GM12801 (cell line): ENCODE measurements around the gene VPS54.

Experiments
- TF ChIP-seq, protein P1 (sequence below): IDR thresholded peaks from one replicate; pipeline ENCODE4 v1.5.1; 2011; ENCODE audit warnings: control low read depth; ENCODE audit not compliant: insufficient read length; ENCODE audit errors: extremely low read depth

VPS54 gene

DNA sequence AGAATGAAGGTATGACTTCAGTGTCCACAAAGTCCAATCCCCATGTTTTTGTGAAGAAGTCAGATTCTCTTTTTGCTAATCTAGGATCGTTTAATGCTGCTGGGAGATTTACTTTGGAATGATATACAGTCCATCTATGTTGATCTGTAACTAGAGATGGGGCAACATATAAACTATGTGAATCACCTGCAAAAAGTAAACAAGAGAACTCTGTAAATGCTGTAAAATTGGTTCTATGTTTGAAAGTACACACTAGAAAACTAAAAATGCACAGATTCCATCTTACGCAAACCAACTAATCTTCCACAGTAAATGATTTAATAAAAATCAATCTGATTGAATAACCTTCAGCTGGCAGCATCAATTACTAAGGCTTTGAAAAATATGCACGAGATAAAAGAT, 37.5 kb downstream of the VPS54 start:
- TF ChIP-seq, protein P1, sequence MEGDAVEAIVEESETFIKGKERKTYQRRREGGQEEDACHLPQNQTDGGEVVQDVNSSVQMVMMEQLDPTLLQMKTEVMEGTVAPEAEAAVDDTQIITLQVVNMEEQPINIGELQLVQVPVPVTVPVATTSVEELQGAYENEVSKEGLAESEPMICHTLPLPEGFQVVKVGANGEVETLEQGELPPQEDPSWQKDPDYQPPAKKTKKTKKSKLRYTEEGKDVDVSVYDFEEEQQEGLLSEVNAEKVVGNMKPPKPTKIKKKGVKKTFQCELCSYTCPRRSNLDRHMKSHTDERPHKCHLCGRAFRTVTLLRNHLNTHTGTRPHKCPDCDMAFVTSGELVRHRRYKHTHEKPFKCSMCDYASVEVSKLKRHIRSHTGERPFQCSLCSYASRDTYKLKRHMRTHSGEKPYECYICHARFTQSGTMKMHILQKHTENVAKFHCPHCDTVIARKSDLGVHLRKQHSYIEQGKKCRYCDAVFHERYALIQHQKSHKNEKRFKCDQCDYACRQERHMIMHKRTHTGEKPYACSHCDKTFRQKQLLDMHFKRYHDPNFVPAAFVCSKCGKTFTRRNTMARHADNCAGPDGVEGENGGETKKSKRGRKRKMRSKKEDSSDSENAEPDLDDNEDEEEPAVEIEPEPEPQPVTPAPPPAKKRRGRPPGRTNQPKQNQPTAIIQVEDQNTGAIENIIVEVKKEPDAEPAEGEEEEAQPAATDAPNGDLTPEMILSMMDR, result no peak

DNA sequence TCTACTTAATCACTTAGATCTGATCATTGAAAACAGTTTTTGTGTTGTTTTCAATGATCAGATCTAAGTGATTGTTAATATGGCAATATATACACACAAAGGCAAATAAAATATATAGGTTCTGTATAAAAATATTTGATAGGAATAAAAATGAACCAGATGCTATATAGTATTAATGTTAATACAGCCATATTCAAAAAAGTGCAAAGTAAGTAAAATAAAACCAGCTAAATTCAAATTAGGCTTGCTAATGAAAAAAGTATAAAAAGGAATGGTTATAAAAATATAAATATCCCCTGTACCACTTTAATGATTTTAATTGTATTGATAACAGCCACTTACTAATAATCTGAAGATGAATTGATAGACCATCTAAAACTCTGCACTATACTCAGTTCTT, 38.4 kb downstream of the VPS54 start:
- TF ChIP-seq, protein P1, result no peak

DNA sequence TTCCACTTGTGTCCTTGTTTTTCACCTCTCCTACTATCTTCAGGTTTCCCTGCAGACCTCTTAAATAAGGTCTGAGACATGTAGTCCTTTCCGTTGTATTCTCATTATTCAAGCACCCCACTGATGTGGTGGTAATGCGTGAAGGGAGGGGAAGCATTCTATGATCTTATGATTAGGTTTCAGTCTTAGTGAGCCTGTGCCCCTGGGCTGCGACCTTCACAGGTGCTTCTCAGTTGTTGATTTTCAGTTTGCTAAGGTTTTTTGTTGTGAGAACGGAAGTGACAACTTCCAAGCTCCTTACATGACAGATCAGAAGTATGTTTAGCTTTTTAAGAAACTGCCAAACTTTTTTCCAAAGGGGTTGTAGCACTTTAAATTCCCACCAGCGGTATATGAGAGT, 41.3 kb downstream of the VPS54 start:
- TF ChIP-seq, protein P1, result no peak

DNA sequence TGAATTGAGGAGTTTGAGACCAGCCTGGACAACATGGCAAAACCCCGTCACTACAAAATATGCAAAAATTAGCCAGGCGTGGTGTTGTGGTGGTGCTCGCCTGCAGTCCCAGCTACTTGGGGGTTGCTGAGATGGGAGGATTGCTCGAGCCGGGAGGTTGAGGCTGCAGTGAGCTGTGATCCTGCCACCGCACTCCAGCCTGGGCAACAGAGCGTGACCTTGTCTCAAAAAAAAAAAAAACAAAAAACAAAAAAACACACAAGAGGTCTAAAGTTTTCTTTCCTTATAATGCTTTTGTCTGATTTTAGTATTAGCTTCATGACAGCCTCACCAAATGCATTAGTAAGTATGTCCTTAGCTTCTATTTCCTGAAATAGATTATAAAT, 43.1 kb downstream of the VPS54 start:
- TF ChIP-seq, protein P1, result no peak

DNA sequence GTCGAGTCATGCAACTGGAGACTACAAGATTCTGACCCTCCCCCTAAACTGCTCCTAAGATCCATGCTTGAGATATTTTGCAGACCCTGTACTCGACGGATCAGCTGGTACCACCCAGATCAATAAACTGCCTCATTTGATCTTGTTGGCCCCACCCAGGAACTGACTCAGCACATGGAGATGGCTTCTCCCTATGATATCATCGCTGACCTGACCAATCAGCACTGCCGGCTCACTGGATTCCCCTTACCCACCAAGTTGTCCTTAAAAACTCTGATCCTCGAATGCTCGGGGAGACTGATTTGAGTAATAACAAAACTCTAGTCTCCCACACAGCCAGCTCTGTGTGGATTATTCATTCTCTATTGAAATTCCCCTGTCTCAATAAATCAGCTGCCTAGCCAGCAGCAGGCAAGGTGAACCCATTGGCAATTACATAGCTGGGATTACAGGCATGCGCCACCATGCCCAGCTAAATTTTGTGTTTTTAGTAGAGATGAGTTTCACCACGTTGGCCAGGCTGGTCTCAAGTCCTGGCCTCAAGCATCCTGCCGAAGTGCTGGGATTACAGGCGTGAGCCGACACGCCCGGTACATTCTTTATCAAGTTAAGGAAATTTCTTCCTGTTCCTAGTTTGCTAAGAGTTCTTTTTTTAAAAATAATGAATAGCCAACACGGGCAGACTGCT, 43.6 kb downstream of the VPS54 start:
- TF ChIP-seq, protein P1, result no peak

DNA sequence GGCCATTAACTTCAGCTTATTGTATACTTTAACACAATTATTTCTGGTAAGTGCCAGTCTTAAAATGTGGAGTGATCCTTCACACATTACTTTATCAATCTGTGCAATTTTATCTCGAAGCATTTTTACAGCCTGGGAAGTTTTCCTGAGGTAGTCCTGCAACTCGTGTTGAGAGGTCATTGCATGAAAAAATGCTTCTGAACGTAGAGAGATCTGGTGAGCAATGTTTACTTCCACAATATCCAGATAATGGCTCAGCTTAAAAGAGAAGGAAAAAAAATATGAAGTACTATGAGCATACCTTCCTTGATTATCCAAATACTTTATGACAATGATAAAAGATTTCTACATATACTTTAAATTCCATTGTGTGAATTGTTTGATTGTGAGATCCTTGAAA, 57.0 kb downstream of the VPS54 start:
- TF ChIP-seq, protein P1, result no peak

DNA sequence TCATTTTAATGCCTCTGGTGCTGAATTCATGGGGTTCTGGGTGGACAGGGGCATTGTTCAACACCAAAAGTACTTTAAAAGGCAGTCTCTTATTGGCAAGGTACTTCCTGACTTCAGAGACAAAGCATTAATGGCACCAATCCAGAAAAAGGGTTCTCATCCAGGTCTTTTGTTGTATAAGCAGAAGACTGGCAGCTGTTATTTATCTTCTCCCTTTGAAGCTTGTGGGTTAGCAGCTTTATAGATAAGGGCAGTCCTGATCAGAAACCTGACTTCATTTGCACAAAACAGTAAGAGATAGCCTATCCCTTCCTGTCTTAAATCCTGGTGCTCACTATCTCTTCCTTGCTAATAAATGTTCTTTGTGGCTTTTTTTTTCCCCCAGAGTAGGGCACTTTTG, 68.8 kb downstream of the VPS54 start:
- TF ChIP-seq, protein P1, result no peak
